Progenitor cell of endocrine pancreas (in vitro differentiated cells): Measurements from ENCODE around the gene TP53AIP1. TPM values are rescaled to one million over a fixed set of nuclear protein-coding genes. Genes with fewer than 3 reads are reported as not detected.

Experiments used
- DNase-seq: peaks from one replicate; pipeline ENCODE4 v3.0.0; 2021; ENCODE audit warnings: low spot score; ENCODE audit not compliant: unreplicated experiment
- H3K27ac Mint-ChIP-seq: 2 replicates; pipeline ENCODE4 v1.8.0; 2021; ENCODE audit warnings: mild to moderate bottlenecking, moderate library complexity, mixed read lengths
- H3K27me3 Mint-ChIP-seq: 2 replicates; pipeline ENCODE4 v1.8.0; 2021; ENCODE audit warnings: mixed read lengths
- H3K36me3 Mint-ChIP-seq: 2 replicates; pipeline ENCODE4 v1.8.0; 2022; ENCODE audit warnings: mixed read lengths; ENCODE audit not compliant: insufficient read depth
- H3K4me1 Mint-ChIP-seq: 2 replicates; pipeline ENCODE4 v1.8.0; 2021; ENCODE audit warnings: low read depth, mixed read lengths
- H3K4me3 Mint-ChIP-seq: 2 replicates; pipeline ENCODE4 v1.8.0; 2021; ENCODE audit warnings: low read depth, mild to moderate bottlenecking, moderate library complexity, mixed read lengths
- H3K9me3 Mint-ChIP-seq: 2 replicates; pipeline ENCODE4 v1.8.0; 2021; ENCODE audit warnings: low read depth, mixed read lengths
- CTCF ChIP-seq: fragments of 200-600 bp; sonication (generic); IDR thresholded peaks from one replicate; pipeline ENCODE4 v1.5.0; 2021; ENCODE audit warnings: antibody characterized with exemption, mild to moderate bottlenecking; ENCODE audit not compliant: unreplicated experiment
- total RNA-seq: library from RNA; stranded (reverse); gene quantifications from 2 replicates; pipeline ENCODE4 v1.2.1, GENCODE V29; 2021

TP53AIP1 gene
- total RNA-seq, 1 donor from 2014 or later: 0.12 TPM

DNA sequence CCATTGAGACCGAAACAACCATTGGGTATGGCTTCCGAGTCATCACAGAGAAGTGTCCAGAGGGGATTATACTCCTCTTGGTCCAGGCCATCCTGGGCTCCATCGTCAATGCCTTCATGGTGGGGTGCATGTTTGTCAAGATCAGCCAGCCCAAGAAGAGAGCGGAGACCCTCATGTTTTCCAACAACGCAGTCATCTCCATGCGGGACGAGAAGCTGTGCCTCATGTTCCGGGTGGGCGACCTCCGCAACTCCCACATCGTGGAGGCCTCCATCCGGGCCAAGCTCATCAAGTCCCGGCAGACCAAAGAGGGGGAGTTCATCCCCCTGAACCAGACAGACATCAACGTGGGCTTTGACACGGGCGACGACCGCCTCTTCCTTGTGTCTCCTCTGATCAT is 31.0 kb downstream of the TP53AIP1 start:
- Mint-ChIP-seq H3K36me3 (no peaks in the 10 kb centered on the region), H3K27ac (no peak overlapping the region), H3K9me3 (peaks cover 5% of the 10 kb centered on the region), H3K4me3 (no peak overlapping the region), H3K4me1 (no peaks in the 10 kb centered on the region), H3K27me3 (peaks cover 46% of the 10 kb centered on the region)
- TF ChIP-seq CTCF: no peak
- DNase-seq: no peak

DNA sequence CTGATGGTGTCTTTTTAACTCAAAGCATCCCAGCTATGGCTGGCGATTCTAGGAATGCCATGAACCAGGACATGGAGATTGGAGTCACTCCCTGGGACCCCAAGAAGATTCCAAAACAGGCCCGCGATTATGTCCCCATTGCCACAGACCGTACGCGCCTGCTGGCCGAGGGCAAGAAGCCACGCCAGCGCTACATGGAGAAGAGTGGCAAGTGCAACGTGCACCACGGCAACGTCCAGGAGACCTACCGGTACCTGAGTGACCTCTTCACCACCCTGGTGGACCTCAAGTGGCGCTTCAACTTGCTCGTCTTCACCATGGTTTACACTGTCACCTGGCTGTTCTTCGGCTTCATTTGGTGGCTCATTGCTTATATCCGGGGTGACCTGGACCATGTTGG is 31.4 kb downstream of the TP53AIP1 start:
- Mint-ChIP-seq H3K9me3 (peaks cover 5% of the 10 kb centered on the region), H3K4me3 (no peak overlapping the region), H3K4me1 (no peaks in the 10 kb centered on the region), H3K27me3 (peaks cover 49% of the 10 kb centered on the region), H3K36me3 (no peaks in the 10 kb centered on the region), H3K27ac (no peak overlapping the region)
- TF ChIP-seq CTCF: no peak
- DNase-seq: no peak

DNA sequence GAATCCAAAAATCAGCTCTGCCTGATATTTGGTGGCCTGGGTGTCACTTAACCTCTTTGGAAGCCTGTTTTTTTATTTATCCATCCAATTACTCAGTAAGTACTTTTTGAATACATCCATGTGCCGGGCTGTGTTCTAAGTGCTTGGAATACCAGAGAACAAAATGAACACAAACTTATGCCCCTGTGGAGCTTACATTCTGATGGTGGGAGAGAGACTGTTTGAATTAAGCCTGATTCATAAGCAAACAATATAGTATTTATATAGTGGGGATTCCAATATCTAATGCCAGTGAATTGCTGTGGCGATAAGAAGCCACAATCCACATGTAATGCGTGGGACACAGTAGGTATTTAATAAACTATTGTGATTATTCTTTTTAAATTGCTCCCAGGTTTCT is 32.1 kb downstream of the TP53AIP1 start:
- Mint-ChIP-seq H3K36me3 (no peaks in the 10 kb centered on the region), H3K27me3 (peaks cover 52% of the 10 kb centered on the region), H3K4me1 (no peaks in the 10 kb centered on the region), H3K4me3 (no peak overlapping the region), H3K9me3 (no peaks in the 10 kb centered on the region), H3K27ac (no peak overlapping the region)
- no peak for TF ChIP-seq CTCF
- DNase-seq: no peak

- H3K36me3 Mint-ChIP-seq: no peaks in the 10 kb centered on the region
- H3K27ac Mint-ChIP-seq: no peak overlapping the region
- no peak for DNase-seq
- peaks cover 48% of the 10 kb centered on the region for H3K27me3 Mint-ChIP-seq
- peaks cover under 1% of the 10 kb centered on the region for H3K4me1 Mint-ChIP-seq
- no peak overlapping the region for H3K4me3 Mint-ChIP-seq
- H3K9me3 Mint-ChIP-seq: no peaks in the 10 kb centered on the region
- TF ChIP-seq CTCF: no peak
Measured at GRCh38 chr11:128909438-128910125, 33.1 kb downstream of the TP53AIP1 start.

DNA sequence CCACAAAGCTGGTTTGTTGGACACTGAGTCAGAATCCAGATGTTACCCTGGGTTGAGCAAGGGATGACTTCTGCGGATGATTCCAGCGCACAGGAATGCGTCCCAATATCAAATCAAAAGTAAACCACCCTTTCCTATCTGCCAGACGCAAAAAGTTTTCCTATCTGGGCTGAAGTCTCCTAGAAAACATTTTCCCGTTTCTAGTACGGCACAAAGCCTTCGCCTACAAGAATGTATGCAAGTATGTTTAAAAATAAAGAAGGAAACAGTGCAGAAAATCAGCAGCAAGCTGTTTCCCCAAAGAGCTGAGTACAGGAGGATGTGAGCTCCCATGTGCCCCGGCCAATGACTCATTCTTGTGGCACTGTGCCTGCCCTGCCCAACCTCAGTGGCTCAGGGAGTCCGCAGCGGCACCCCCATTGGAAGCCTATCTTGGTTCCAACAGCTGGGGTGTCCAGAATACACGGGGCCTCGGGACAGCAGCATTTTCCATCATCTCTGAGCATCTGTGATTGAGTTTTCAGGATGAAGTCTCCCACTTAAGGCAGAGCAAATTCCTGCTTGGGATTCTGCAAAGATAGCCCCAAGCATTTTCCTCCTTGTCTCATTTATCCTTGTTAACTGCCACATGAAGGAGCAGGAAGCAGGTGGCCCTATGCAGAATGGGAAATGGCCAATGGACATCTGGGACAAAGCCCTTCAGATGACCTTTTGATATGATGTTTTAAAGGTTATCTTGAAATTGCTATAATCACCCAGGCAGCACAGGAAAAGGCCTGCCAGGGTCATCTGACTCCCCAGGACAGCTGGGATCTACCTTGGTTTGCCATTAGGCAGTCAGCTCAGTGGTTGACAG is 34.1 kb downstream of the TP53AIP1 start:
- no peak overlapping the region for H3K27ac Mint-ChIP-seq
- H3K9me3 Mint-ChIP-seq: no peaks in the 10 kb centered on the region
- peaks cover 53% of the 10 kb centered on the region for H3K27me3 Mint-ChIP-seq
- H3K36me3 Mint-ChIP-seq: no peaks in the 10 kb centered on the region
- no peak for DNase-seq
- peaks cover 5% of the 10 kb centered on the region for H3K4me1 Mint-ChIP-seq
- no peak overlapping the region for H3K4me3 Mint-ChIP-seq
- no peak for TF ChIP-seq CTCF
